ENCODE results near the gene IGSF21. TPM values are rescaled to one million over a fixed set of nuclear protein-coding genes. Genes with fewer than 3 reads are reported as not detected.

IGSF21 gene
- total RNA-seq, 1 experiment from 2014 or later, result 5.2 TPM

- Histone ChIP-seq H4K20me1 (ENCODE audit: control insufficient read depth, insufficient read depth, insufficient read length) (no peaks in the 10 kb centered on the region), H3K9me3 (ENCODE audit: control insufficient read depth, low read depth, low read length) (no peaks in the 10 kb centered on the region), H4K8ac (replicated peaks; ENCODE audit: insufficient read length, low read depth, low read length) (no peak overlapping the region), H2BK15ac (ENCODE audit: low read depth, low read length) (no peak overlapping the region), H3K56ac (ENCODE audit: insufficient read length, low read depth, low read length) (no peak overlapping the region), H3K23ac (ENCODE audit: insufficient read length, low read depth, low read length) (no peak overlapping the region), H4K91ac (ENCODE audit: insufficient read length, low read depth, low read length) (no peak overlapping the region), H3K79me1 (ENCODE audit: insufficient read depth, low read depth, low read length, poor library complexity, severe bottlenecking) (no peaks in the 10 kb centered on the region), H3K9ac (ENCODE audit: extremely low read depth, insufficient read length, low read length) (no peak overlapping the region), H3K18ac (ENCODE audit: insufficient read length, low read depth, low read length) (no peak overlapping the region), H3K79me2 (ENCODE audit: insufficient read depth, low read length) (no peaks in the 10 kb centered on the region), H3K4me1 (ENCODE audit: insufficient read depth, low read length) (no peaks in the 10 kb centered on the region; the same call in 1 of the 2 replicates), H2BK120ac (ENCODE audit: low read depth, low read length, poor library complexity, severe bottlenecking) (no peak overlapping the region), H3K4me2 (ENCODE audit: insufficient read depth, insufficient read length, low read length) (no peak overlapping the region), H3K23me2 (ENCODE audit: insufficient read length, low read depth, low read length, poor library complexity, severe bottlenecking) (no peaks in the 10 kb centered on the region), H2AK5ac (ENCODE audit: insufficient read length, low read length) (no peak overlapping the region), H3K27me3 (ENCODE audit: insufficient read depth, low read length) (no peaks in the 10 kb centered on the region), H2BK20ac (ENCODE audit: low read depth, low read length, poor library complexity, severe bottlenecking) (no peak overlapping the region), H3K14ac (ENCODE audit: insufficient read depth, low read length) (no peak overlapping the region), H2BK5ac (ENCODE audit: insufficient read length, low read length) (no peak overlapping the region), H3T11ph (ENCODE audit: low read length) (no peak overlapping the region), H3K4ac (ENCODE audit: low read depth, low read length) (no peak overlapping the region), H2AFZ (ENCODE audit: low read length) (no peak overlapping the region), H4K5ac (ENCODE audit: insufficient read length, low read depth, low read length) (no peak overlapping the region), H3K27ac (ENCODE audit: insufficient read length, low read depth, low read length) (no peak overlapping the region), H2BK12ac (ENCODE audit: insufficient read length, low read depth, low read length) (no peak overlapping the region)
- peak; percentile 74 for DNase-seq
- Mint-ChIP-seq H3K27me3 (ENCODE audit: low read depth) (no peaks in the 10 kb centered on the region; the same call in 1 of the 2 replicates), H3K4me3 (no peak overlapping the region), H3K36me3 (ENCODE audit: insufficient read depth in 1 of 3, low read depth in 3 of 3) (no peaks in the 10 kb centered on the region; a peak in 1 of 7 replicates), H3K4me1 (peaks cover 0 to 7% of the 10 kb centered on the region in 2 experiments; a peak in 2 of 4 replicates), H3K9me3 (no peaks in the 10 kb centered on the region; a peak in 1 of 5 replicates), H3K27ac (no peak overlapping the region)
- TF ChIP-seq CTCF (conservative IDR thresholded peaks at IDR 0.05), result peak; percentile 74
- no CpG with 5 or more reads among the region's 4 CpGs for WGBS (ENCODE audit: extremely low coverage, insufficient read length, low lambda C conversion rate)
These were observed 109.9 kb downstream of the IGSF21 start for GRCh38 chr1:18217398-18218043.

All from H9 (cell line).